ENCODE results near the gene NENF. TPM values are rescaled to one million over a fixed set of nuclear protein-coding genes. Genes with fewer than 3 reads are reported as not detected.
"Not testable (repeated sequence)": the region's sequence is repeated elsewhere in the genome, so short reads cannot be mapped to it uniquely, and the experiment has no call there.

Gene NENF
- total and polyA plus RNA-seq, 3 donors from 2014 or later = 33.9 to 54.6 (median 41.6) TPM

DNA sequence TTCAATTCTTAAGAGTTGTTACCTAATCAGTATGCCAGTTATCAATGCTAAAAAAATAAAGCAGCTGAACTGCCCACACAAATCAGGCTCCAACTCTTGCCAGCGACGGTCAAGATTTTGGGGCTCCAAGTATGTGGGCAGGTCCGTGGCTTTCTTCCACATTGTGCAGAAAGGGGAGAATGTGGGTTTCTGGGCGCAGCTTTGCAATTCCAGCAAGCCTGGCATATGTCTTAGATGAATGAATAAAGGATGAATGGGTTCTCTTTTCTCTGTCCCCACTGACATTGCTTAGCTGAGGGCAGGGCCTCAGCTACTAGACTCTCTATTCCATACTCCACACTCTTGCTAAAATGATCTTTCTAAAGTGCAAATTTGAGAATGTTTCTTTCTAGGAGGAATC, 42.4 kb downstream of the NENF start:
- no peak overlapping the region for H3K27ac ChIP-seq
- DNase-seq = no peak
- TF ChIP-seq POLR2A (IDR thresholded peaks at IDR 0.05) = no peak
- TF ChIP-seq, protein P1, sequence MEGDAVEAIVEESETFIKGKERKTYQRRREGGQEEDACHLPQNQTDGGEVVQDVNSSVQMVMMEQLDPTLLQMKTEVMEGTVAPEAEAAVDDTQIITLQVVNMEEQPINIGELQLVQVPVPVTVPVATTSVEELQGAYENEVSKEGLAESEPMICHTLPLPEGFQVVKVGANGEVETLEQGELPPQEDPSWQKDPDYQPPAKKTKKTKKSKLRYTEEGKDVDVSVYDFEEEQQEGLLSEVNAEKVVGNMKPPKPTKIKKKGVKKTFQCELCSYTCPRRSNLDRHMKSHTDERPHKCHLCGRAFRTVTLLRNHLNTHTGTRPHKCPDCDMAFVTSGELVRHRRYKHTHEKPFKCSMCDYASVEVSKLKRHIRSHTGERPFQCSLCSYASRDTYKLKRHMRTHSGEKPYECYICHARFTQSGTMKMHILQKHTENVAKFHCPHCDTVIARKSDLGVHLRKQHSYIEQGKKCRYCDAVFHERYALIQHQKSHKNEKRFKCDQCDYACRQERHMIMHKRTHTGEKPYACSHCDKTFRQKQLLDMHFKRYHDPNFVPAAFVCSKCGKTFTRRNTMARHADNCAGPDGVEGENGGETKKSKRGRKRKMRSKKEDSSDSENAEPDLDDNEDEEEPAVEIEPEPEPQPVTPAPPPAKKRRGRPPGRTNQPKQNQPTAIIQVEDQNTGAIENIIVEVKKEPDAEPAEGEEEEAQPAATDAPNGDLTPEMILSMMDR (IDR thresholded peaks at IDR 0.05) = no peak

DNA sequence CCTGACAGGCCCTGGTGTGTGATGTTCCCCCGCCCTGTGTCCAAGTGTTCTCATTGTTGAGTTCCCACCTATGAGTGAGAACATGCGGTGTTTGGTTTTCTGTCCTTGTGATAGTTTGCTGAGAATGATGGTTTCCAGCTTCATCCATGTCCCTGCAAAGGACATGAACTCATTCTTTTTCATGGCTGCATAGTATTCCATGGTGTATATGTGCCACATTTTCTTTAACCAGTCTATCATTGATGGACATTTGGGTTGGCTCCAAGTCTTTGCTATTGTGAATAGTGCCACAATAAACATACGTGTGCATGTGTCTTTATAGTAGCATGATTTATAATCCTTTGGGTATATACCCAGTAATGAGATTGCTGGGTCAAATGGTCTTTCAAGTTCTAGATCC, 43.1 kb downstream of the NENF start:
- intact Hi-C loops (cut with DNase I; ENCODE audit: low total_unique reads); H3K9me3 ChIP-seq; H3K4me3 ChIP-seq; H3K27me3 ChIP-seq; DNase-seq; H3K4me1 ChIP-seq; H3K36me3 ChIP-seq (ENCODE audit: low read depth, missing control alignments); H3K27ac ChIP-seq: not testable (repeated sequence)
- WGBS, 2 donors = 82 to 91% methylated on average over 3 of the region's 3 CpGs

More for the DNA sequence above, 42.4 kb downstream of the NENF start:
- intact Hi-C loops (cut with DNase I; ENCODE audit: low total_unique reads) = no loop called here
- no peaks in the 10 kb centered on the region for H3K9me3 ChIP-seq
- no peaks in the 10 kb centered on the region for H3K36me3 ChIP-seq (ENCODE audit: low read depth, missing control alignments)
- 64 to 90% methylated on average over 4 of the region's 4 CpGs for WGBS, 2 donors
- H3K4me1 ChIP-seq = no peaks in the 10 kb centered on the region
- H3K4me3 ChIP-seq = no peak overlapping the region
- H3K27me3 ChIP-seq = no peaks in the 10 kb centered on the region

DNA sequence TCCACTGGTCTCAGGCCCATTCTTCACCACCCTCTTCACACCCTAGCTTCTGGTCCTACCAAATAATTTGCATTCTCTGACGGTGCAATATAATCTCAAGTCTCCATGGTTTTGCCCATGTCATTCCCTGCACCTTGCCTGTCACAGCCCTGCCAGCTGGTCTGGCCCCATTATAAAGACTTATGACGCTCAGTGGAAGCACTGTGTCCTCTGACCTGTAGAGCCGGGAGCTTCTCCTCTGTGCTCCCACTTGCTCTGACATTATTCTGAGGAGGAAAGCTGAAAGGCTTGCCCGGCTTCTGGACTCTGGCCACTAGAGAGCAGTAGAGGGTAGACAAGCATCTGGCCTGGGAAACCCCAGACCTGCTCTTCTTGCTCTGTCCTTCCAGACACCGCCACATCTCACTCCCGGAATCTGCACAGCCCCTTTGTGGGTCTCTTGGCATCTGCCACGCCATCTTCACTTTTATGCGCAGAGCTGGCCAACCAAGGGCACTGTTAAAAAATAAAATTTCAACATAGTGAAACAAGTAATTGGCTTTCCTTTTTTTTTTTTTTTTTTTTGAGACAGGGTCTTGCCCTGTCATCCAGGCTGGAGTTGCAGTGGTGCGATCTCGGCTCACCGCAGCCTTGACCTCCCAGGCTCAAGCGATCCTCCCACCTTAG, 44.4 kb downstream of the NENF start:
- intact Hi-C loops (cut with DNase I; ENCODE audit: low total_unique reads) = no loop called here

DNA sequence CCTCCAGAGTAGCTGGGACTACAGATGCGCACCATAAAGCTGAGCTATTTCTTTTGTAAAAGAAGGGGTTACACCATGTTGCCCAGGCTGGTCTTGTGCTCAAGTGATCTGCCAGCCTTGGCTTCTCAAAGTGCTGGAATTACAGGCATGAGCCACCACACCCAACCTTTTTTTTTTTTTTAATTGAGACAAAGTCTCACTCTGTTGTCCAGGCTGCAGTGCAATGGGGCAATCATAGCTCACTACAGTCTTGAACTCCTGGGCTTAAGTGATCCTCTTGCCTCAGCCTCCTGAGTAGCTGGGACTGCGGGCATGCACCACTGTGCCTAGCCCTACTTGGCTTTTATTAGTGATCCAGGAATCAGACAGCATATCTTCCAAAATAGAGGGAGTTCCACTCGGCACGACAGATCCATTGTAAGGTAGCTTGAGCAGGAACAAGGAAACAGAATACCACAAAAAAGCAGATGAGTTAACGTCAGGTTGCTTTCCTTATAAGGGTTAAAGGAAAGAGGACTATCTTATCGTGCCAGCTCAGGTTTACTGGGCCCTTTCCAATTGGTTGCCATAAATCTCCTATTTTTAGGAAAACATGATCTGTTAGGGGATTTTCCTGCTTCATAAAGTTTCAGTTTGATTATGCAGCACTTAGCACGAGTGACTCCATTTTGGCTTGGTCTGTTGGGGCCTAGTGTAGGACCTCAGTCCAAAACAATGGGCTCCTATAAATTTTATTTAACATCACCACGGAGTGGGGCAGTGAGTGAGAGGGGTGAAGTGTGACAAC, 45.2 kb downstream of the NENF start:
- Histone ChIP-seq H3K27me3 (no peaks in the 10 kb centered on the region), H3K9me3 (no peaks in the 10 kb centered on the region), H3K36me3 (ENCODE audit: low read depth, missing control alignments) (no peaks in the 10 kb centered on the region), H3K4me3 (no peak overlapping the region), H3K4me1 (no peaks in the 10 kb centered on the region), H3K27ac (no peak overlapping the region)
- TF ChIP-seq, protein P1 (IDR thresholded peaks at IDR 0.05) = no peak
- no peak for TF ChIP-seq POLR2A (IDR thresholded peaks at IDR 0.05)
- DNase-seq = no peak
- intact Hi-C loops (cut with DNase I; ENCODE audit: low total_unique reads) = no loop called here
- 74 to 76% methylated on average over 8 of the region's 8 CpGs for WGBS, 2 donors

More for the DNA sequence above, 44.4 kb downstream of the NENF start:
- WGBS, 2 donors = 35 to 36% methylated on average over 12 of the region's 12 CpGs
- H3K4me1 ChIP-seq = no peaks in the 10 kb centered on the region
- peak; percentile 91 for DNase-seq
- H3K36me3 ChIP-seq (ENCODE audit: low read depth, missing control alignments) = no peaks in the 10 kb centered on the region
- H3K4me3 ChIP-seq = no peak overlapping the region
- H3K27ac ChIP-seq = no peak overlapping the region
- no peaks in the 10 kb centered on the region for H3K9me3 ChIP-seq
- no peak for TF ChIP-seq POLR2A (IDR thresholded peaks at IDR 0.05)
- TF ChIP-seq, protein P1 (IDR thresholded peaks at IDR 0.05) = peak; percentile 60 to 79 (median 75)
- no peaks in the 10 kb centered on the region for H3K27me3 ChIP-seq

DNA sequence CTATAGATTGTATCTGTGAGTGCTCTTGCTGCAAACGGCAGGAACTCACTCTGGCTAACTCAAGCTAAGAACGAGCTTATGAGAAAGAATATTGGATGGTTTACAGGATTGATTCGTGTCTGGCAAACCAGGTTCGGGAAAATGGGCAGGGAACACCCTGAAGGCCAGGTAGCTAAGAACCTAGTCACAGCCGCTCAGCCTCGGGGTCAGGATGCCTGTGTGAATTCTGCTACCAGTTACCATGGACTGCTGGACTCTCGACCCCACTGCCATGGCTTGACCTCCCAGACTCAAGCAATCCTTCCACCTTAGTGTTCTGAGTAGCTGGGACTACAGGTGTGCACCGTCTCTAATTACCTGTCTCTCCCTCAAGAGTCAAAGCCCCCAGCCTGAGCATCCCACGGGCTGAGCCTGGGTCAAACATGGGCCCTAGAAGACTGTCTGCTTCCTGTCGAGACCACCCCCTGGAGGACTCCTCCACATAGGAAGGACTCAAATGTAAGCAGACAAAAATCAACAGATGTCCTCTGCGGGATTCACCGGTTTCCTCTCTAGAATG, 45.8 kb downstream of the NENF start:
- intact Hi-C loops (cut with DNase I; ENCODE audit: low total_unique reads) = no loop called here
- WGBS, 2 donors = 92 to 94% methylated on average over 12 of the region's 12 CpGs
- H3K27ac ChIP-seq = no peak overlapping the region
- no peaks in the 10 kb centered on the region for H3K27me3 ChIP-seq
- TF ChIP-seq, protein P1 (IDR thresholded peaks at IDR 0.05) = no peak
- TF ChIP-seq POLR2A (IDR thresholded peaks at IDR 0.05) = no peak
- peaks cover 5% of the 10 kb centered on the region for H3K4me1 ChIP-seq
- H3K9me3 ChIP-seq = no peaks in the 10 kb centered on the region
- DNase-seq = no peak
- no peak overlapping the region for H3K4me3 ChIP-seq
- H3K36me3 ChIP-seq (ENCODE audit: low read depth, missing control alignments) = no peaks in the 10 kb centered on the region
